Measurements from ENCODE around the gene SORBS1.

Gene SORBS1

GRCh38 chr10:95266674-95267095, 294.5 kb downstream of the SORBS1 start:
- Histone ChIP-seq H3K9me3 (ENCODE audit: control insufficient read depth, insufficient read depth, low read length) (no peaks in the 10 kb centered on the region), H3K9ac (ENCODE audit: low read depth, low read length) (no peak overlapping the region), H3K36me3 (ENCODE audit: insufficient read depth, low read length) (peaks cover 12% of the 10 kb centered on the region), H3K4me1 (ENCODE audit: insufficient read depth, low read length) (peaks cover 37% of the 10 kb centered on the region)

DNA sequence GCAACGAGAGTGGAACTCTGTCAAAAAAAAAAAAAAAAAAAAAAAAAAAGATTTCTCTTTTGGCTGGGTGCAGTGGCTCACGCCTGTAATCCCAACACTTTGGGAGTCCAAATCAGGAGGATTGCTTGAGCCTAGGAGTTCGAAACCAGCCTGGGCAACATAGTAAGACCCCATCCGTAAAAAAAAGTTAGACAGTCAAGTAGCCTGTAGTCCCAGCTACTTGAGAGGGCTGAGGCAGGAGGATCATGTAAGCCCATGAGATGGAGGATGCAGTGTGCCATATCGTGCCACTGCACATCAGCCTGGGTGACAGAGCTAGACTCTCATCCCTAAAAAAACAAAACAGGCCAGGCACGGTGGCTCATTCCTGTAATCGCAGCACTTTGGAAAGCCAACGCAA, 295.6 kb downstream of the SORBS1 start:
- Histone ChIP-seq H3K9me3 (ENCODE audit: control insufficient read depth, insufficient read depth, low read length) (no peaks in the 10 kb centered on the region), H3K4me1 (ENCODE audit: insufficient read depth, low read length) (peaks cover 46% of the 10 kb centered on the region), H3K36me3 (ENCODE audit: insufficient read depth, low read length) (peaks cover 22% of the 10 kb centered on the region), H3K9ac (ENCODE audit: low read depth, low read length) (no peak overlapping the region)

DNA sequence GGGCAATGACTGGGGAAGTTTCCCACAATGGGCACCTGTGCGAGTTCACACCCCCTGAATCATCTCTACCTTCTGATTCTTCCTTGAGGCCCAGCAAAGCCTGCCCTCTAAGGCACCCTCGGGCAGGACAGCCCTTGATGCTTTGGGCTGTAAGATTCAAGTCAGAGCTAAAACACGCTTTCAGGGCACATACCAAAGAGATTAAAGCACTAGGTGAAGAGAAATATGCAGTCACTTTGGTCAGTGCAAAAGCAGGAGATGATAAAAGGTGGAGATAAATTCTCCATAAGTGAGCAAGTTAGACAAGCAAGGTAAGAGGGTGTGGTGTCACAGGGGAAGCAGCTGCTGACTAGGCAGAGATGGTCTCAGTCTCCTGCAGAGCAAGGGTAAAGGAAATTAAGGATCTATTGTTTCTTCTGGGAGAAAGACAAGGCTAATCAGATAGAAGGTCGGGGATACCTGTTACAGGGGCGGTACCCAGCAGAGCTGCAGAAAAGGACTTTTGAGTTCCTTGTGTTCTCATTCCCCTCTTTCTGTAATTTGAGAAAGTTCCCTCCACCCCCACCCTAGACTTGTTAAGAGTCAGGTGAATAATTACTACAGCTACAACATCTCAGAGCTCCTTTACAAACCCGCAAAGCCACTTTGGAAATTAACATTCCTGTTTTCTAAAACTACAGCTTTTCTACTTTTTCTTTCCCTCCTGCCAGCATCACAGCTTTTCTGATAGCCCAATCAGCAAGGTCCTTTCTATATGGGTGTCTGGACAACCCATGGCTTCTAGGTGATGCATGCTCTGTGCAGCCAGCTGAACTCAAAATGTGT, 296.7 kb downstream of the SORBS1 start:
- H3K4me1 ChIP-seq (ENCODE audit: insufficient read depth, low read length) = peaks cover 46% of the 10 kb centered on the region
- H3K36me3 ChIP-seq (ENCODE audit: insufficient read depth, low read length) = peaks cover 31% of the 10 kb centered on the region
- H3K9me3 ChIP-seq (ENCODE audit: control insufficient read depth, insufficient read depth, low read length) = no peaks in the 10 kb centered on the region
- H3K9ac ChIP-seq (ENCODE audit: low read depth, low read length) = no peak overlapping the region

DNA sequence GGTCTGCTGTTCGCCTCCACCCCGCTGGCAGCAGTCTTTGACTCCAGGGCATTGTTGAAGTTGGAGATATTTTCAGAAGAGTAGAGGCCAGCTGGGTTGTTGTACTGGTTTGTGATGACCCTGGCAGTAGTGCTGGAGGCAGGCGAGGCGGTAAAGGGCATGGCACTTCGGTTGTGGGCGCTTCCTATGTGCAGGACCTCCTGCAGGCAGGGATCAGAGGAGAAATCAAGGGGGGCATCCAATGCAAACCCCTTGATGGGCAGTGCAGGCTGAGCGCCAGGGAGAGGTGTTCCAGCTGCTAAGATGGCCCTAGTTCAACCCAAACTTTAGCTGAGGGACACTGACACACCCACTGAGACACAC, 297.3 kb downstream of the SORBS1 start:
- Histone ChIP-seq H3K9ac (ENCODE audit: low read depth, low read length) (no peak overlapping the region), H3K9me3 (ENCODE audit: control insufficient read depth, insufficient read depth, low read length) (peaks cover 4% of the 10 kb centered on the region; the same call in 1 of the 2 replicates), H3K36me3 (ENCODE audit: insufficient read depth, low read length) (peaks cover 34% of the 10 kb centered on the region), H3K4me1 (ENCODE audit: insufficient read depth, low read length) (peaks cover 44% of the 10 kb centered on the region)

DNA sequence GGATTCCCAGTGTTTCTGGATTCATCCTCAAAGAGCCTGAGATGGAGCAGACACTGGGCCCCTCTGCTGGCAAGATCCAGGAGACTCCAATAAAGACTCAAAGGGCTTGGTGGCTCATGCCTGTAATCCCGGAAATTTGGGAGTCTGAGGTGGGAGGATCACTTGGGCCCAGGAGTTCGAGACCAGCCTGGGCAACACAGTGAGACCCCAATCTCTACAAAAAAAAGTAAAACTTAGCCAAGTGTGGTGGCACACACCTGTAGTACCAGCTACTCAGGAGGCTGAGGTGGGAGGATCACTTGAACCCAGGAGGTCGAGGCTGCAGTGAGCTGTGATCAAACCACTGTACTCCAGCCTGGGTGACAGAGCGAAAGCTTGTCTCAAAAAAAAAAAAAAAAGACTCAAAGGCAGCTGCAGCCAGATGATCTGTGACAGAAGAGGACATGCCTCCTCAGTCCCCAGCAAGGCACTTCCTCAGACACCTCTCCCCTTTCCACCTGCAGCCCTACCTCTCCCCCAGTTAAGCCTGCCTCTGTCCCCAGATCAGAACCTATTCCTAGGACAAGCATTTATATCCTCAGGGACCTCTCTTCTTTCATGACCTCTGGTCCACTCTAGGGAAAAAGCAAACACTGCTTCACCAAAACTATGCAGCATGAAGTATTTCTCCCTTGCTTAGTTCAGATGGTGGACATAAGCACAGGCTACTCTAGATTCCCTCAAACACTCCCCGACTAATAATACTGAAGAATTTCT, 298.2 kb downstream of the SORBS1 start:
- H3K9ac ChIP-seq (ENCODE audit: low read depth, low read length) = no peak overlapping the region
- peaks cover 37% of the 10 kb centered on the region for H3K4me1 ChIP-seq (ENCODE audit: insufficient read depth, low read length)
- peaks cover 35% of the 10 kb centered on the region for H3K36me3 ChIP-seq (ENCODE audit: insufficient read depth, low read length)
- H3K9me3 ChIP-seq (ENCODE audit: control insufficient read depth, insufficient read depth, low read length) = peaks cover 4% of the 10 kb centered on the region; the same call in 1 of the 2 replicates

DNA sequence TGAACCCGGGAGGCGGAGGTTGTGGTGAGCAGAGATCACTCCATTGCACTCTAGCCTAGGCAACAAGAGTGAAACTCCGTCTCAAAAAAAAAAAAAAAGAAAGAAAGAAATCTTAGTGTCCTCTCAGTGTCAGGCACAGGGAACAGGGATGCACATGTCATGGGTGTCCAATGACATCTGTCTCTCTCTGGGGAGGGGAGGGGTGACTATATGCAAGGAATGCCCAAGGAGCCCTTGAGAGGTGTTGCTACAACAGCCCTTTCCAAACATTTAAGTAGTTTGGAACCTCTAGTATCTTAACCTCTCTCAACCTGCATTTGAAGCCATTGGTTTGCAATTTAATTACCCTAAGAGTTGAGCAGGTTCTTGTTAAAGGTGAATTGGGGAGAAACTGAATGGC, 299.2 kb downstream of the SORBS1 start:
- peaks cover 39% of the 10 kb centered on the region for H3K36me3 ChIP-seq (ENCODE audit: insufficient read depth, low read length)
- peaks cover 4% of the 10 kb centered on the region; the same call in 1 of the 2 replicates for H3K9me3 ChIP-seq (ENCODE audit: control insufficient read depth, insufficient read depth, low read length)
- no peak overlapping the region for H3K9ac ChIP-seq (ENCODE audit: low read depth, low read length)
- H3K4me1 ChIP-seq (ENCODE audit: insufficient read depth, low read length) = peaks cover 32% of the 10 kb centered on the region

All from ES-I3 (cell line).